Measurements from ENCODE around the gene KCNK5.

KCNK5 gene, protein sequence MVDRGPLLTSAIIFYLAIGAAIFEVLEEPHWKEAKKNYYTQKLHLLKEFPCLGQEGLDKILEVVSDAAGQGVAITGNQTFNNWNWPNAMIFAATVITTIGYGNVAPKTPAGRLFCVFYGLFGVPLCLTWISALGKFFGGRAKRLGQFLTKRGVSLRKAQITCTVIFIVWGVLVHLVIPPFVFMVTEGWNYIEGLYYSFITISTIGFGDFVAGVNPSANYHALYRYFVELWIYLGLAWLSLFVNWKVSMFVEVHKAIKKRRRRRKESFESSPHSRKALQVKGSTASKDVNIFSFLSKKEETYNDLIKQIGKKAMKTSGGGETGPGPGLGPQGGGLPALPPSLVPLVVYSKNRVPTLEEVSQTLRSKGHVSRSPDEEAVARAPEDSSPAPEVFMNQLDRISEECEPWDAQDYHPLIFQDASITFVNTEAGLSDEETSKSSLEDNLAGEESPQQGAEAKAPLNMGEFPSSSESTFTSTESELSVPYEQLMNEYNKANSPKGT

GRCh38 chr6:39228992-39229767 lies at the start of gene KCNK5:
Gene KCNK5, minus strand, starts transcription at chr6:39229475. Its CDS starts 364 bp downstream, at chr6:39229111.
- peak; percentile 5 for DNase-seq

DNA sequence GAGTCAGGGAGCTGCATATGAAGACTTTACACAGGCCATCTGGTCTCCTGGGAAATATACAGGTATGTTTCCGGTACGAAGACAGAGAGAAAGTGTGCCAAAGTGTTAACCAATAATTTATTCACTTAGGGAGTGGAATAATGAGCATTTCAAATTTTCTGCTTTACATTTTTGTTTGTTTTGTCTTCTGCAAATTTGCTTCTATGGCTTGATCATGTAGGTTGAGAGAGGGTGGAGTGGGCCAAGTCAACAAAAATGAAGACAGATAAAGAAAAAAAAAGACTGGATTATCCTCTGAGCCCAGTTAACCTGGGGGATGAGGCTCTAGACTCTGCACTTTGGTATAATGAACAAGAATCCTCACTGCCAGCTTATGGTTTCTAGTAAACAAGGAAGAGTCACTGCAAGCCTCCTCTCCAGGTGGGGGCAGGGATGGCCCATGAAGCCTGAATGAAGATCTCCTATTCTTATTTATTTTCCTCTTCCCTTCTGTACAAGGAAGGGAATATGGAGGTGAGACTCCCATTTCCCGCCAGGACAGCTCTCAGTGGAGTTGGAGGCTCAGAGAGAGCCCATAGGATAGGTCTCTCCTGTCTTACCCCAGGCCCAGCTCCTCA lies 47.2 kb upstream of the KCNK5 start:
- DNase-seq = no peak

DNA sequence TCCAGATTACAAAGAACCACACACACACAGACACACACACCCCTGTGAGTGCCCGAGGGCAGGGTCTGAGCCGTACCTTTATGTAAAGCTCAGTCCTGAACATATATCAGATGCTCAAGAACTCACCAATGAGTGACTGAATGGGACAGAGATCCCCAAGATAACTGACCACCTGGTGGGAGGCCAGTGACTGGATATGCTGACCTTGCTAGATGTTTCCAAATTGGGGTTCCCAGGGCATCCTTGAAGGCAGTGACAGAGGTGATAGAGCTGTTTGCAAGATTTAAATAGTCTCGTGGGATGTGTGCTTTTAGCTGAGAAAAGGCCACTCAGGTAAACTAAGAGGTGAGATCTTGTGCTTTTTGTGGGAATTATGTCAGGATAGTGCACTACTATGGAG lies 45.6 kb upstream of the KCNK5 start:
- DNase-seq = no peak

GRCh38 chr6:39274471-39274870 lies 45.2 kb upstream of the KCNK5 start:
- DNase-seq = no peak

DNA sequence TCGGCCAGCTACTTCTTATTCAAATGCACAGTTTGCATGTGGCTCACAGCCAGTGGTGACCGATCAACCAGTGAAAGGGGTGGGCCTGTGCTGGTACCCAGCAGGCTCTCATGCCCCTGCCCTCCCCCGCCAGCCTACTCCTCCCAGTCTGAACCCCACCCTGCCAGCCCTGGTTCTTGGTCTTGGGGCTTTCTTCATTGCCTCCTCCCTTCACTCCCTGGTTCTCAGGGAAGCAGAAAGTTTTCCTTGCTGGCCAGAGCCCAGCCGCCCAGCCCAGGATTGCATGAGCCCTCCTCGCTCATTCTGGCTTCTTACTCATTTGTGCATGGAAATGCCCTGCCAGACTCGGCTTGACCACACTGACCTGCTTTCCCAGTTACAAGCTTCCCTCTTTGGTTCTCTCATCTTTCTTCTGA lies 44.1 kb upstream of the KCNK5 start:
- no peak for DNase-seq

- no peak for DNase-seq
These were observed 40.7 kb upstream of the KCNK5 start for GRCh38 chr6:39269961-39270360.

- no peak for DNase-seq
These were observed 39.4 kb upstream of the KCNK5 start for GRCh38 chr6:39268721-39269120.

DNA sequence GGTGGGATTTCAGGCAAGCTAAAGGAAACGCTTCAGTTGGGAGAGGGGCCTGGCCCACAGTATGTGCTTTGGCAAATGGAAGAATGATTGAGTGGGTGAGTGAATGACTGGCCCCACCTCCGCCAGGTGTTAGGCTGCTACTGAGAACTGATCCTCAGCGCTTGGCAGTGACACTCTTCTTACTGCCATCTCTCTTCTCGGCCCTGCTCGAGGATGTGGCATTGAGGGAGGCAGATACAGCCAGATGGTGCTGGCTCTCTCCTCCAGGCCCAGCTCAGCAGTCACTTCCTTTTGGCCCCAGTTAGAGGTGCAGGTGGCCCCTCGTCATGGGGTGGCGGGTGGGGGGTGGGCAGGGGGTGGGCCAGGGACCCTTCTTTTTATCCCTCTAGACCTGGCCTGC lies 38.9 kb upstream of the KCNK5 start:
- DNase-seq = no peak

GRCh38 chr6:39266782-39267355 lies 37.6 kb upstream of the KCNK5 start:
- DNase-seq = no peak

GRCh38 chr6:39266375-39266774 lies 37.1 kb upstream of the KCNK5 start:
- DNase-seq = no peak

- no peak for DNase-seq
These were observed 34.2 kb upstream of the KCNK5 start for GRCh38 chr6:39263303-39264037.

- no peak for DNase-seq
These were observed 32.5 kb upstream of the KCNK5 start for GRCh38 chr6:39261751-39262150.

DNA sequence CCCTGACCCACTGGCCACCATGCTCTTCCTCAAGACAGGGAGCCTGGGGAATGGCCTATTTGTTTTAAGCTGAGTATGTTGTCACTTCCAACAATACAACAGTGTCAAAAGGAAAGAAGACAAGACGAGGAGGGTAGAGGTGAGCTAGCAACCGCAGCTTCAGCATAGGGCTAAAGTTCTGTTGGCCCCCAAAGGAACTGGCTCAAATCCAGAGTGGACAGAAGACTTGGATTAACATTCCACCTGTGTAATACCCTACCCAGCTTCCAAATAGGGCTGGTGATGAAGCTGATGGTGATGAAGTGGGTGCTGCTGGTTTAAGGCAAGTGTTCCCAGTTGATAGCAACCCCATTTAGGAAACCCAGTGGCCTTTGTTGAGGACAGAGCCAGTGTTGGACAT lies 31.7 kb upstream of the KCNK5 start:
- no peak for DNase-seq

DNA sequence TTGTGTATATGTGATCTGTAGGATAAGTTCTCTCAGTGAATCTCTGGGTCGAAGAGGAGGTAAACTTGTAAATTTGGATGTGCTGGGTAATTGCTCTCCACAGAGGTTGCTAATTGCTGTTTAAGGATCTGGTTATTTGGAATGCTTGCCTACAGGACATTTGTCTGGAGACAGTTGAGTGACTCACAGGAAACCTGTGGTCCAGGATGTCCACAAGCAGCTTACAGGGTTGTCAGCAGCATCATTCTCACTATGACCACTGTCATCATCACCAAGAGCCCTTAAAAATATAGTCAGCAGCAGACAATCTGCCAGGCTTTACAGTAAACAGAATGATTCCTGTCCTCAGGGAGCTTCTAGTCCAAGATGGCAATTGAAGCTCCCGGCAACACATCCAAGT lies 31.2 kb upstream of the KCNK5 start:
- no peak for DNase-seq

DNA sequence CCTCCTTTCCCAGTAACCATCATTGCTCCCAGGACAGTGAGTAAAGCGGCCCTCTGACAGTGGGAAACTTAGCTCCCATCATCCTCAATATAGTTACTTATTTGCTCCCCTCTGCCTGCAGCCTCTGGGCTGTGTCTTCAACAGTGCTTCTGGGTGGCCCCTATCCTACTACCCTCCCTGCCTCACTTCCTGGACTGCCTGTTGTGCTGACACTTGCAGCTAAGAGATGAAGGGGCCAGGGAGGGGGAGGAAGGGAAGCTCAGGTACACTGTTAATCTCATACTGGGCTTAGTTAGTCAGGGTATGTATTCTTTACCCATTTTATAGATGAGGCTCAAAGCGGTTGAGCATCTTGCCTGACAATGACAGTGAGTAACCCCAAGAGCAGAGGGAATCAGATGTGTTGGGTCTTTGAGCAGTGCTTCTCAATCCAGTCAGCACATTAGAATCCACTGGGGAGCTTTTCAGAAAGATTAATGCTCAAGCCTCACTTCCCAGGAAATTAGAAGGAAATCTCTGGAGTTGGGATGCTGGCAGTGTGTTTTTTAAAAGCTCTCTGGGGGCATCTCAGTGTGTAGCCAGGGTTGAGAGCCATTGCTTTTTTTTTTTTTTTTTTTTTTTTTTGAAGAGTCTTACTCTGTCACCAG lies 27.1 kb upstream of the KCNK5 start:
- no peak for DNase-seq

DNA sequence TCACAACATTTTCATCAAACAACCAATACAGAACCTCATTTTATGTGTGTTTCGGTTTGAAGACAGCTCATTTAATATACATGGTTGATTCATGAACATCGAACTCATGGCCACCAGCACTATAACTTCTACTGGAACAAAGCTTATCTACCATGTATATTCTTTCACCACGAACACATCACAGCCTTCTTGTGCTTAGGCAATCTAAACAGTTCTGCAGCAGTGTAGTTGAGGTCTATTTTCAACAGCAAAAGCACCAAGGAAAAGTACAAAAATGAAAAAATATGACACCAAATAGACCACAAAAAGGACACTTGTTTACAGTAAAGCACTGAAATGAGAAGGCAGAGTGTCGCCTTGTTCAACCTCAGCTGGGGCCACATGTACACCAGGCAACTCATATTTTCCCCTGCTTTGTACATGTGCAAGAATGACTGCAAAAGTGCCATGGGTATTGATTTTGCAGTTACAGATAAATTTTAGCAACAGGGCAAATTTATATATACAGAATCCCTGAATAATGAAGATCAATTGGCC lies 25.8 kb upstream of the KCNK5 start:
- no peak for DNase-seq

DNA sequence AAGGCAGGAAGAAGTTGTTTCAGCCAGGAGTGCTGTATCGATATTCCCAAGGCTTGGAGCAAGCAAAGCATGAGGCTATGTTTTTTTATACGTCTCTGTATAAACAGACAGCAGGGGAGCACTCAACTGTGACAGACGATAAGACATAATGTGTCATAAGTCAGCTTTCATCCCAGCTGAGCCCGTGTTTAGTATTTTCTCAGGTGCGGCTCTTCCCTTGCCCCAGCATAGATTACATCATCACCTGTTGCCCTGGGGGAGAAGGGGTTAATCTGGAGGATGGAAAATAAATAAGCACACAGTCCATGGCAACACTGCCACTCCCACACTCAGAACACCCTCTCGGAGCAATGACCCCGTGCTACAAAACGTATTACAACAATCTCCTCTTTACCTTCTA lies 22.1 kb upstream of the KCNK5 start:
- no peak for DNase-seq

DNA sequence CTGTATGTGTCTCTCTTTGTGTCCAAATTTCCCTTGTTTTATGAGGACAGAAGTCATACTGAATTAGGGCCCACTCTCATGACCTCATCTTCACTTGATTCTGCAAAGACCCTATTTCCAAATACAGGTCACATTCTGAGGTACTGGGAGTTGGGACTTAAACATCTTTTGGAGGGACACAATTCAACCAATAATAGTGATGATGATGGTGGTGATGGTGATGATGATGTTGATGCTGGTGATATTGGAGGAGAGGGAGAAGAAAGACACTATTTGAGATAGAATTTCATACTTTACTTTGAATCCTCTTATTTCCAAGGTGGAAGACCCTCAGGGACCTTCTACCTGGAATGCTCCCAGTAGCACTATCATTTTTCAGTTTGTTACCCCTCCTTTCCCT lies 21.2 kb upstream of the KCNK5 start:
- DNase-seq = no peak

DNA sequence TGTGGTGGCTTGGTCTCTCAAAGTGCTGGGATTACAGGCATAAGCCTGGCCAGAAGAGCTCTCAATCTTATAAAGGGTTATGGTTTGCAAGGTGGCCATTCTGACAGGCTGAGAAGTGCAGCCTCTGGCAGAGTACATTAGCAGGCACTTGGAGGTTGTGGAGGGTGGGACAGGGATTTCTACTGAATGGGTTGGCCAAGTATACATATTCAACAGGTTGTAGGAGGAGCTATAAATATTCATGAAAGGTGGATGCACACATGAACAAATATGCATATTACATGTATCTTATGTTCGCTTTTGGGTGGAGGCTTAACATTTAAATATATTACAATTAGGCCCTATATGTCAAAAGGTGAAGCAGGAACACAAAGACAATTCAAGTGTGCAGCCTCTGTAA lies 20.0 kb upstream of the KCNK5 start:
- no peak for DNase-seq

DNA sequence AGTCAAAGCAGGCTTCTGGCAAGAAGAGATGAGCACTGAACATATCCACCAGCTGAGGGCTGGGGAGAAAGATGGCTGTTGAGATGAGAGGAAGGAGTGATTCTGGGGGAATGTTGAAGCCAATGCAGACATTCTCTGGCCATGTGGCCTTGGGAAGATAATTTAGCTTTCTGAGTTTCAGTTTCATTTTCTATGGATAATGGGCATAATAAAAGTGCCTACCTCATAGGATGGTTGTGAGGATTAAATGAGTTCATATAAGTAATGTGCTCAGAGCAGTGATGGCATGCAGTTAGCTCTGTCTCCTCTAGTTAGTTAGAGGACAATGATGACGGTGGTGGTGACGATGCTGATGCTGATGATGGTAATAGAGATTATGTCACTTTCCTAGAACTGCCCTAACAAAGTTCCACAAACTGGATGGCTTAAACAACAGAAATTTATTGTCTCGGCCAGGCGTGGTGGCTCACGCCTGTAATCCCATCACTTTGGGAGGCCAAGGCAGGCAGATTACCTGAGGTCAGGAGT lies 18.5 kb upstream of the KCNK5 start:
- no peak for DNase-seq

DNA sequence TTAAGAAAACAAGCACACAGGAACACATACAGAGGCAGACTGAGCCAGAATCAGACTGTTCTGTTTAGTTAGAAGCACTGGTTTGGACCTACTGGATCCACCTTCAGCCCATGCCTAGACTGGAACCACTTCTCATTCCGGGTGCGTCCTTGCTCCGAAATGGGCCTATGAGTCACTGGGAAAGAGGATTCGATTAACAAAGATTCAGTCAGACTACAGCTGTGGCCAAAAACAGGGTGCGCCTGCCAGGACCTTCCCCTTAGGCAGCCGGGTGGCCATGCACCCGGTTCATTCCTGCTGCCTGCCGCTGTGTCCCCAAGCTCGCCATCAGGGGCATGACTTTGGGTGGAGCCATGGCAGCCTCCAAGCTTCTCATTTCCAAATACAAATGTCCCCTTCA lies 14.5 kb upstream of the KCNK5 start:
- no peak for DNase-seq
